DMS114 treated with DMSO at 0.1 percent for 48 hours (cell line): Measurements from ENCODE around the gene MEAF6.

ENCODE experiments used
- DNase-seq: peaks from one replicate; lab custom pipeline; 2025; ENCODE audit not compliant: unreplicated experiment; lab: John Stamatoyannopoulos, UW

MEAF6 gene

GRCh38 chr1:37485902-37486679 is 28.5 kb downstream of the MEAF6 start:
- no peak for DNase-seq

- DNase-seq: no peak
Measured at GRCh38 chr1:37484325-37485051, 30.1 kb downstream of the MEAF6 start.

GRCh38 chr1:37483785-37484184 is 30.8 kb downstream of the MEAF6 start:
- DNase-seq: no peak

GRCh38 chr1:37482796-37483744 is 31.5 kb downstream of the MEAF6 start:
- DNase-seq: no peak

- DNase-seq: no peak
Measured at GRCh38 chr1:37482004-37482785, 32.4 kb downstream of the MEAF6 start.

- no peak for DNase-seq
Measured at GRCh38 chr1:37481289-37482003, 33.1 kb downstream of the MEAF6 start.

- DNase-seq: no peak
Measured at GRCh38 chr1:37480581-37481288, 33.8 kb downstream of the MEAF6 start.

- DNase-seq: no peak
Measured at GRCh38 chr1:37480125-37480466, 34.5 kb downstream of the MEAF6 start.

- no peak for DNase-seq
Measured at GRCh38 chr1:37479255-37480124, 35.1 kb downstream of the MEAF6 start.

GRCh38 chr1:37478890-37479254 is 35.7 kb downstream of the MEAF6 start:
- no peak for DNase-seq

GRCh38 chr1:37478451-37478881 is 36.1 kb downstream of the MEAF6 start:
- DNase-seq: no peak

- DNase-seq: no peak
Measured at GRCh38 chr1:37477946-37478345, 36.6 kb downstream of the MEAF6 start.

- no peak for DNase-seq
Measured at GRCh38 chr1:37477198-37477931, 37.2 kb downstream of the MEAF6 start.

GRCh38 chr1:37476460-37477197 is 37.9 kb downstream of the MEAF6 start:
- no peak for DNase-seq

- DNase-seq: no peak
Measured at GRCh38 chr1:37476087-37476452, 38.5 kb downstream of the MEAF6 start.

GRCh38 chr1:37475380-37476086 is 39.0 kb downstream of the MEAF6 start:
- DNase-seq: no peak
